Activated naive CD4-positive, alpha-beta T cell treated with Interleukin-2 at 50 U/mL for 16 hours (primary cell): ENCODE results near the gene ANP32B.

Experiments
- DNase-seq: peaks from one replicate; pipeline ENCODE4 v3.0.0-alpha.2; 2020

ANP32B gene

GRCh38 chr9:98034593-98035546 lies 51.7 kb downstream of the ANP32B start:
- DNase-seq, result peak; percentile 89

GRCh38 chr9:98037357-98037756 lies 54.2 kb downstream of the ANP32B start:
- no peak for DNase-seq

GRCh38 chr9:98038958-98039357 lies 55.8 kb downstream of the ANP32B start:
- DNase-seq, result no peak

GRCh38 chr9:98039607-98040017 lies 56.5 kb downstream of the ANP32B start:
- DNase-seq, result no peak

GRCh38 chr9:98040212-98040611 lies 57.1 kb downstream of the ANP32B start:
- no peak for DNase-seq

- DNase-seq, result no peak
Measured at GRCh38 chr9:98043915-98044314, 60.8 kb downstream of the ANP32B start.

- DNase-seq, result peak; percentile 20
Measured at GRCh38 chr9:98045234-98046179, 62.4 kb downstream of the ANP32B start.

- no peak for DNase-seq
Measured at GRCh38 chr9:98046180-98046543, 63.0 kb downstream of the ANP32B start.

- DNase-seq, result no peak
Measured at GRCh38 chr9:98047002-98047401, 63.9 kb downstream of the ANP32B start.

- DNase-seq, result no peak
Measured at GRCh38 chr9:98049288-98050072, 66.3 kb downstream of the ANP32B start.

GRCh38 chr9:98050351-98050750 lies 67.2 kb downstream of the ANP32B start:
- no peak for DNase-seq

- no peak for DNase-seq
Measured at GRCh38 chr9:98054376-98054951, 71.3 kb downstream of the ANP32B start.

- DNase-seq, result peak; percentile 92
Measured at GRCh38 chr9:98056269-98057137, 73.4 kb downstream of the ANP32B start, which contains the start of gene NANS. Gene NANS, plus strand, starts transcription at chr9:98056732. Its CDS starts 77 bp downstream, at chr9:98056809.

- DNase-seq, result no peak
Measured at GRCh38 chr9:98057138-98057799, 74.1 kb downstream of the ANP32B start.

- no peak for DNase-seq
Measured at GRCh38 chr9:98062161-98062560, 79.0 kb downstream of the ANP32B start.

- no peak for DNase-seq
Measured at GRCh38 chr9:98064623-98065392, 81.7 kb downstream of the ANP32B start.
